Neural crest cell (in vitro differentiated cells): ENCODE data around the gene MSH4. TPM values are rescaled to one million over a fixed set of nuclear protein-coding genes. Genes with fewer than 3 reads are reported as not detected.
"Not testable (repeated sequence)": the region's sequence is repeated elsewhere in the genome, so short reads cannot be mapped to it uniquely, and the experiment has no call there.

ENCODE experiments used
- DNase-seq: peaks from one replicate; pipeline ENCODE4 v3.0.0; 2021; ENCODE audit warnings: low read depth, mixed read lengths, low spot score
- H3K27ac Mint-ChIP-seq: one replicate; pipeline ENCODE4 v1.8.0; 2021; ENCODE audit warnings: mild to moderate bottlenecking, mixed read lengths; ENCODE audit not compliant: unreplicated experiment
- H3K27me3 Mint-ChIP-seq: 2 replicates; pipeline ENCODE4 v1.8.0; 2021; ENCODE audit warnings: low read depth, mild to moderate bottlenecking, mixed read lengths
- H3K36me3 Mint-ChIP-seq: 2 replicates; pipeline ENCODE4 v1.8.0; 2021; ENCODE audit warnings: low read depth, mild to moderate bottlenecking, mixed read lengths
- H3K4me1 Mint-ChIP-seq: 2 replicates; pipeline ENCODE4 v1.8.0; 2021; ENCODE audit warnings: mixed read lengths
- H3K4me3 Mint-ChIP-seq: one replicate; pipeline ENCODE4 v1.8.0; 2021; ENCODE audit warnings: mild to moderate bottlenecking, mixed read lengths
- H3K9me3 Mint-ChIP-seq: 2 replicates; pipeline ENCODE4 v1.8.0; 2021; ENCODE audit warnings: mixed read lengths
- CTCF ChIP-seq: fragments of 200-600 bp; sonication (generic); conservative IDR thresholded peaks from 2 replicates; pipeline ENCODE4 v1.5.0; 2021; ENCODE audit warnings: antibody characterized with exemption, mild to moderate bottlenecking
- long read RNA-seq: library from polyadenylated mRNA; unstranded; transcript quantifications from one replicate; pipeline ENCODE4 v2.0.0, GENCODE V29; 2020
- total RNA-seq: library from RNA; stranded (reverse); gene quantifications from 2 replicates; pipeline ENCODE4 v1.2.1, GENCODE V29; 2021

MSH4 gene
- 0.34 and 0.56 TPM in 2 replicates for total RNA-seq
- long read RNA-seq: 0 reads

- Mint-ChIP-seq H3K4me1 (peaks cover 11% of the 10 kb centered on the region), H3K27me3 (no peaks in the 10 kb centered on the region), H3K36me3 (peaks cover 28% of the 10 kb centered on the region), H3K9me3 (no peaks in the 10 kb centered on the region), H3K4me3 (peak within 1 kb of the TSS; percentile 21), H3K27ac (no peak within 1 kb of the TSS)
- TF ChIP-seq CTCF: no peak
- DNase-seq: no peak
These were observed at the start of gene MSH4 for GRCh38 chr1:75796376-75797272. TSS of gene MSH4 (plus strand) at chr1:75796882. CDS start at chr1:75796986, 104 bp downstream.

- H3K27me3 Mint-ChIP-seq, H3K4me3 Mint-ChIP-seq, DNase-seq, H3K4me1 Mint-ChIP-seq, H3K27ac Mint-ChIP-seq: not testable (repeated sequence)
- H3K36me3 Mint-ChIP-seq: peaks cover 64% of the 10 kb centered on the region
- H3K9me3 Mint-ChIP-seq: peaks cover 13% of the 10 kb centered on the region
These were observed 39.5 kb upstream of the MSH4 start for GRCh38 chr1:75757210-75757609.

GRCh38 chr1:75758543-75758942, 38.1 kb upstream of the MSH4 start:
- H3K27me3 Mint-ChIP-seq, H3K4me3 Mint-ChIP-seq, H3K27ac Mint-ChIP-seq, DNase-seq, H3K4me1 Mint-ChIP-seq: not testable (repeated sequence)
- Mint-ChIP-seq H3K36me3 (peaks cover 53% of the 10 kb centered on the region), H3K9me3 (peaks cover 13% of the 10 kb centered on the region)

DNA sequence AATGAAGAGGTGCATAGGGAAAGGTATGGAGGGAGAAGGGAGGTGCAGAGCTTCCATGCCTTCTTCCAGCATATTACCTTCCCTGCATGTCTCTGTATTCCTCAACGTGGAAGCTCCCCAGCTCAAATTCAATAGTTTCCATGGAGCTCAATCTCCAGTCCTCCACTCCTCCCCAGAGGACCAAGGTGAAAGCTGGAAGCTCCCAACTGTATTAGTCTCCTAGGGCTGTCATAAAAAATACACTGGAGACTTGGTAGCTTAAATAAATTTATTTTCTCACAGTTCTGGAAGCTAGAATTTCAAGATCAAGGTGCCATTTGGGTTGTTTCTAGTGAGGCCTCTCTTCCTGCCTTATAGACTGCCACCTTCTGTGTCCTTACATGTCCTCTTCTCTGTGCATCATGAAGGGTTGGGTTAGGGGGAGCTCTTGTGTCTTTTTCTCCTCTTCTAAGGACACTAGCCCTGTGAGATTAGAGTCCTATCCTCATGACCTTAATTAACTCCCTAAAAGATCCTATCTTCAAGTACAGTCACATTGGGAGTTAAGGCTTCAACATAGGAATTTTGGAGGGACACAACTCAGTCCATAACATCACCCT, 32.5 kb upstream of the MSH4 start:
- H3K4me1 Mint-ChIP-seq: no peaks in the 10 kb centered on the region
- H3K4me3 Mint-ChIP-seq: no peak overlapping the region
- H3K9me3 Mint-ChIP-seq: no peaks in the 10 kb centered on the region
- H3K27ac Mint-ChIP-seq: no peak overlapping the region
- TF ChIP-seq CTCF: no peak
- H3K27me3 Mint-ChIP-seq: no peaks in the 10 kb centered on the region
- DNase-seq: no peak
- peaks cover 8% of the 10 kb centered on the region for H3K36me3 Mint-ChIP-seq

GRCh38 chr1:75765697-75766355, 30.9 kb upstream of the MSH4 start:
- no peak for DNase-seq
- H3K4me3 Mint-ChIP-seq: no peak overlapping the region
- H3K9me3 Mint-ChIP-seq: no peaks in the 10 kb centered on the region
- TF ChIP-seq CTCF: no peak
- peaks cover 2% of the 10 kb centered on the region for H3K36me3 Mint-ChIP-seq
- H3K4me1 Mint-ChIP-seq: no peaks in the 10 kb centered on the region
- H3K27ac Mint-ChIP-seq: no peak overlapping the region
- H3K27me3 Mint-ChIP-seq: no peaks in the 10 kb centered on the region

DNA sequence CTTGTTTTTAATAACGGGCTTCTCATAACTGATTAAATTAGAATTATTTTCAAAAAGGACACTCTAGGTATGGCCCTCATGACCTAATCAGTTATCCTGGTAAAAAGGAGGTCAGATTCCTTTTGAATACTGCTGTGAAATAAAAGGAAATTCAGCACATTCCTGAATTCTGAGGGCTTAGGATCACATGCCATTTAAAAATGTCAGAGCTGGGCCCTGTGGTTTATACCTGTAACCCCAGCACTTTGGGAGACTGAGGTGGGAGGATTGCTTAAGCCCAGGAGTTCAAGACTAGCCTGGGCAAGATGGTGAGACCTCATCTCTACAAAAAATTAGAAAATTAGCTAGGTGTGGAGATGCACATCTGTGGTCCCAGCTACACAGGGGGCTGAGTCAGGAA, 28.7 kb upstream of the MSH4 start:
- H3K27me3 Mint-ChIP-seq: no peaks in the 10 kb centered on the region
- H3K27ac Mint-ChIP-seq: no peak overlapping the region
- H3K4me1 Mint-ChIP-seq: no peaks in the 10 kb centered on the region
- no peak for DNase-seq
- H3K9me3 Mint-ChIP-seq: no peaks in the 10 kb centered on the region
- no peak for TF ChIP-seq CTCF
- peaks cover 2% of the 10 kb centered on the region for H3K36me3 Mint-ChIP-seq
- no peak overlapping the region for H3K4me3 Mint-ChIP-seq
